Activated CD8-positive, alpha-beta memory T cell treated with anti-CD3 and anti-CD28 coated beads, Interleukin-2, amount 50 U/mL, for 1 hour (primary cell): ENCODE results near the gene CACNA2D1.
"Not testable (repeated sequence)": the region's sequence is repeated elsewhere in the genome, so short reads cannot be mapped to it uniquely, and the experiment has no call there.

ENCODE experiments used
- DNase-seq: peaks from one replicate; pipeline ENCODE4 v3.0.0-alpha.2; 2020; ENCODE audit errors: extremely low read depth

Gene CACNA2D1

DNA sequence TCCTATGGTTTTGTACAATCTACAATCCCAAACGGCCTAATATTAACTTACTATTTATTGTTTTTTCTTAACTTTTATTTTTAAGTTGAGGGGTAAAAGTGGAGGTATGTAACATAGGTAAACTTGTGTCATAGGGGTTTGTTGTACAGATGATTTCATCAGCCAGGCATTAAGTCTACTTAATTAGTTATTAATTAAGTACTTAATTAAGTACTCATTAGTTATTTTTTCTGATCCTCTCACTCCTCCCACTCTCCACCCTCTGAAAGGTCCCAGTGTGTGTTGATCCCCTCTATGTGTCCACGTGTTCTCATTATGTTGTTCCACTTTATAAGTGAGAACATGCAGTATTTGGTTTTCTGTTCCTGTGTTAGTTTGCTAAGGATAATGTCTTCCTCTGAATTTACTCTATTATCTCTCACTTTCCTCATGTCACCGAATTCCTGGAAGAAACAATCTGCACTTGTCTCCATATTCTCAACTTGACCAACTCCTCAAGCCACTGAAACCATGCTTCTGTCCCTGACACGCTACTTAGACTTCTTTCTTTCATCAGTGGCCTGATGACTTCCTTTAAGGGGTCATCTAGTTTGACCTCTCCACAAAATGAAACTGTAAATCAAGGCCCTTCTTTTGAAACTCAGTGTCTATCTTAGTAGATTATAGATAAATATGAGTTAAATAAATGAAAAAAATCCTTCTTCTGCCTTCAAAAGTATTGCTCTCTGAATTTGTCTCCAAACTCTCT, 9.1 kb downstream of the CACNA2D1 start:
- no peak for DNase-seq

DNA sequence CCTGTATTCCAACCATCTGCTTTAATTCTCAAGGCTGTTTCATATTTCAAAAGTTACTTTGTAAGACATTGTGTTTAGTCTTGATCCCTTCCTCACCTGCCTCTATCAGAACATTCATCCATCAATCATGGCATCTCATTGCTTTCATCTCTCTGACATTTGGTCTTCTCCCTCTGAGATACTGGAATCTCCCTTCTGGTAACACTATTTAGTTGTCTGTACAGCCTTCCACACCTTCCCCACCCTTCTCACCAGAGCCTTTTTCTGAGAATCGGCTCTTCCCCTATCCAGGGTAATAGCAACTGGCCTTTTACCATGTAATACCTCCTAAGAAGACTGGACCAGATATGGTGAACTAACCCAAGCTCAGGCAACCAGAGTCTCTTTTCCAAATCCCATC, 10.1 kb downstream of the CACNA2D1 start:
- DNase-seq: no peak

GRCh38 chr7:82432743-82433142, 10.8 kb downstream of the CACNA2D1 start:
- DNase-seq: not testable (repeated sequence)

DNA sequence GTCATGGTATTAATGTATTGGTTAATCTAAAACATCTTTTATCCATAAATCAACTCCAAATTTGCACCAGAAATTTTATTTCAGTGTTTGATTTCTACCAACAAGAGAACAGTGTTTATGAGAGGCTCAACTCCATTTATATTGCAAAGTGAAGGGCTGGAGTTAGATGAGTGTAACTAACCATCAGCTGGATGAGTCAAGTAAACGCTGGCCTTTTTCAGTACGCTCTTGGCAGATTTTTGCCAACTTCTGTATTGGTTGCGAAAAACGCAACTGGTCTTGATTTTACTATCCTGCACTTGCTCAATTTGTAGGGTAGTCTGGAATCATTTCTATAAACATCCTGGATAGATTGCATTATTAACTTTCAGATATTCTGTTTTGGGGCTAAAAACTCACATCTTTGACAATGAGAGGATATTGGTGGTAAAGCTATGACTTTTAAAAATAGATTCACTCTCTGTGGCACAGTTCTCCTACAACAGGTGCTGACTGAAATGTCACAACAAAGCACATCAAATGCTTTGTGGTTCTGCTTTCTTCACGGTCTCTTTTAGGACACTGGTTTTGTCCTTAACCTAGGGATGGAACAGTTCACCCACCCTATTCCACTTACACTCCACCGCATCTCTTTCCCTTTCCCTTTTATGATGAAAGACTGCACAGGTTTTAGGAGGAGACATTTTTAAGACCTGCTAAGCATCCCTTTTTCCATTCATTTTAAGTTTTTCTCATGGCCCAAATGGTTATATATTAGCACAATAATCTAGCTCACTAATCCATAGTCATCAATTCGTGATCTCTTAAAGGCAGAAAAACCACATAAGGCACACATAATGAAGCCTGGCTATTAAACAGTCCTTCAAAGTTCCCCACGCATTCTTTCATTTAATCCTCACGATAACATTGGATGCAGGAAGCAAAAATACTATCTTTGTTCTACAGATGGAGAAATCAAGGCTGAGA, 12.8 kb downstream of the CACNA2D1 start:
- DNase-seq: no peak

DNA sequence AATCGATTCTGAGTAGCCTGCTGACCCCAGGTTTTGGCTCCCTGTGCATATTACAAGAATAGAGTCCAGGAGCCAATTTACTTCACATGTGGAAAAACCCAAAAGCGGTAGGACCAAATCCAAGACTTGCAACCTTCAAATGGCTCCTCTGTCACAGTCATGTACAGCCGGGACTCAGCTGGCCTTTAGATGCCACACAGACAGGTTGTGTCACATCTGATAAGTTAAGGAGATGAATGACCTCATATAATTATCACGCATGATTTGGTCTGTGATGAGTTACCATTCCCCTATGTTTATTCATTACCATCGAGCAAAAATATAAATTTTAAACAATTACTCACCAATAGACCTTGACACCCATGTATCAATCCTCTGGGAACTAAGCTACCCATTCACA, 14.2 kb downstream of the CACNA2D1 start:
- no peak for DNase-seq

- no peak for DNase-seq
These were observed 15.2 kb downstream of the CACNA2D1 start for GRCh38 chr7:82428186-82428961.

DNA sequence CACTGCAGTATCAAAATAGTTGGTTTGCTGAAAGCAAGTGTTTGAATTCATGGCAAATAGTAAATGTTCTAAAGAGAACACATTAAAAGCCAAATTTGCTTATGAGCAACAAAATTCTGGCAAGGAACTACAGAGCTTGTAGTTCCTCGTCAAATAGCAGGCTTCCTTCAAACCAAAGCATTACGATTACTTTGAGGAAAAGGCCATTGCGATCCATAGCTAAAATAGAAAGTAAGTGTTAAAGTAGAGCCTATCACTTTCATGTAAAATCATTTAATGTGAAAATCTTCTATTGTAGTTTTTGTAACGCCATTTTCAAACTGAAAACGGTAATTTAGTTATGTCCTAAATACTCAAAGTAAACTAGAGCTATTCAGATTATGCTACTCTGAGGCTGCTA, 20.1 kb downstream of the CACNA2D1 start:
- DNase-seq: no peak

- no peak for DNase-seq
These were observed 24.4 kb downstream of the CACNA2D1 start for GRCh38 chr7:82419200-82419599.

DNA sequence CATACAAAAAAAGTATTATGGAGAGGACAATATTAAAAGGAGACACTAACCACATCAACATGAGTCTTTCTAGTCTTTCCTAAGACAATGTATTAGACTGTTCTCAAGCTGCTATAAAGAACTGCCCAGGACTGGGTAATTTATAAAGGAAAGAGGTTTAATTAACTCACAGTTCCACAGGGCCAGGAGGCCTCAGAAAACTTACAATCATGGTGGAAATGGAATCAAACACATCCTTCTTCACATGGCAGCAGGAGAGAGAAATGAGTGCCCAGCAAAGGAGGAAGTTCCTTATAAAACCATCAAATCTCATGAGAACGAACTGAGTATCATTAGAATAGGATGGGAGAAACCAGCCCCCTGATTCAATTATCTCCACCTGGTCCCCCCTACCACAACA, 25.7 kb downstream of the CACNA2D1 start:
- no peak for DNase-seq

DNA sequence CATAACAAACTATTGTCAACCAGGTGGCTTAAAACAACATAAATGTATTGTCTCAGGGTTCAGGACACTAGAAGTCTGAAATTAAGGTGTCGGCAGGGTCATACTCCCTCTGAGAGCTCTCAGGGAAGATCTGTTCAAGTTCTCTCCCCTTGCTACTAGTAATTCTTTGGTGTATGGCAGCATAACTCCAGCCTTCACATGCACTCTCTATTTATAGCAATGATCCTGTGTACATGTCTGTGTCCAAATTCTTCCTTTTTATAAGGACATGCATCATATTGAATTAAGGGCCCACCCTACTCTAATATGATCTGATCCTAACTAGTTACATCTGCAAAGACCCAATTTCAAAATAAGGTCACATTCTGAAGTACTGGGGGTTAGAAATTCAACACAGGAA, 27.2 kb downstream of the CACNA2D1 start:
- no peak for DNase-seq

DNA sequence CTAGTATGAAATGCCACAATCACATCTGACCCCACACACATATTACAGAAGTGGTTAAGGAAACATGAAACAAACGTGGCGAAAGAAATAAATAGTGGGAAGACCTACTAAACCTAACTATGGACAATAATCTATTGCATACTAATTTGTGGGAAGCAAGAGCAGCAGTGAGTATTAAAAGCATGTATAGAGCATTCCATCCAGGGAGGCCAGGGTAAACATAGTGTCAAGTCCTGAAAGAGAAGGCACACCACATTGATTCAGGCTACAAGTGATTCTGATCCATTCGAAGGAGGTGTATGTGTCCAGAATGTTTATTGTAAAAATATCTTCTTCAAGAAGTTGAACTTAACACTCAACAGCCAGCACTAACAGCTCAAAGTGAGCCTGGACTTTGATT, 29.2 kb downstream of the CACNA2D1 start:
- DNase-seq: no peak

DNA sequence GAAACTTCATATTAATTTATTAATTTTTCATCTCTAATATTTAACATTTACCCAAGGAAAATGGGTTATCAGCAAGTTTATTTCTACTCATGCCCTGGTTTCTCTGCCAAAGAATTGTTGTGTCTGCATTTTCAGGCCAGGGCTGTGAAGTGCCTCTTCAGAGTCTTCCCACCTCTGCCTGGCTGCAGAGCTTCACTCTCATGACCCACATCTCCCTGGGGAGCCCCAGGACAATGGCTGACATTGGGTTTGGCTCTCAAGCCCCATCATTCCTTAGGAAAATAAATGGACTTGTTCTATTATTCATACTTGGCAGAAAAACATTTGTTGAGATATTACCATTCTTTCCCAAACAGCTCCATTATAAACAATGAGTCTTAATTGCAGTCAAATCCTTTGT, 30.3 kb downstream of the CACNA2D1 start:
- no peak for DNase-seq

- no peak for DNase-seq
These were observed 31.8 kb downstream of the CACNA2D1 start for GRCh38 chr7:82411732-82412131.

- DNase-seq: no peak
These were observed 33.1 kb downstream of the CACNA2D1 start for GRCh38 chr7:82410461-82410860.

DNA sequence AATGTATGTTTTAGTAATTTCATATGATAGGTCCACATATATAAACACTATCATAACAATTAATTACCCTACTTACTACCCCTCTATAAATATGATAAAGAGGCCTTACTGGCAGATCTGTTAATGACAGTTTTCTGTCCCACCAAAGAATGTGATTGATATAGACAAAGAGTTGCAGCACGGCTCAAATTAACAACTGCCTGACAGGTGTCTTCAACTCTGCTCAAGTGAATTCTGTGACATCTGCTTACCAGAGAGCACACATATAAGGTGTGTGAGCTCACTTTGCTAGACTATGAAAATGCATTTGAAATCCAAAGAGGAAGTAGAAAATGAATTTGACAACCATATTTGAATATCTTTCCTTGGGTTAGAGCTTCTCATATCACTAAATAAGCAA, 36.6 kb downstream of the CACNA2D1 start:
- DNase-seq: no peak

GRCh38 chr7:82405301-82405700, 38.3 kb downstream of the CACNA2D1 start:
- no peak for DNase-seq

DNA sequence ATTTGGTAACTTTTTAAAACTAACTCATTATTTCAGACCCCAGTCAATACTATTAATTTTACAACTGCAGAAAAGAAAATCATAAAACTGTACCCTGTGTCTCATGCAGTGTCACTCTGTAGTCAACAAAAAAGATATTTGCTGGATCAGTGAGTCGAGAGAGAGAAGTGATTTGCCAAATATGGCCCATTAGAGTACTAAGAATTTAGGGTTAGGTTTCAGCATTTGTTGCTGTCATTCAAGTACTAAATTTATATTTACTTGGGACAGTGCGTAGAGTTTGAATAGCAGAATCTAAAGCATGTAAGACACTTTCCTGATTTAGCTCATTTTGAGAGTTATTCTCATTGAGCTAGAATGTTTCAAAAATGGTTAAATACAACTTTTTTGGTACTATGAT, 38.9 kb downstream of the CACNA2D1 start:
- no peak for DNase-seq

- DNase-seq: no peak
These were observed 39.5 kb downstream of the CACNA2D1 start for GRCh38 chr7:82404094-82404493.

DNA sequence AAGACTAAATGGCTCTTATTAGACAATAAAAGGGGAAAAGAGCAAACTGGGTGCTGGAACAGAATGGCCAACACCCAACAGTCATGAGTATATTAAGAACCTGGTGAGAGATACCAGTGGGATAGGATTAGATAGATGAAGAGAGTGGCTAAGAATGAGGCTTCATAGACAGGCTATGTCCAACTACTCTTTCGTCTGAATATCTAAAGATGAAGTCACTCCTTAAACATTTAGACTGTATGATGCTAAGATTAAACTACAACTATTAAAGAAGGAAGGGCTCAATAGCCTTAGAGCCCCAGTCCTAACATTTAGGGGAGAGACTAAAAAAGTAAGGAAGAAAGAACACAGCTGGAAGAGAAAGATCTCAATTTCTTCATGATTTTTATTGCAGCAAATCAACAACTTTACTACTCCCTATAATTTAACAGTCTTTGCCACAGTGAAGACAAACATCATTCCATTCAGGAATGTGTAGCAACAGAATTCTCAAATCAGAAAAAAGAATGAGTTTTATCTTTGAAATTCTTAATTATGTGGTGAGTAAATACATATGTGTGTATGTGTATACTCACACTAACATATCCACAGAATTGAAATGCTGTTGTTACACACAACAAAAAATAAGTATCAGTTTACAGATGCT, 45.6 kb downstream of the CACNA2D1 start:
- DNase-seq: no peak

DNA sequence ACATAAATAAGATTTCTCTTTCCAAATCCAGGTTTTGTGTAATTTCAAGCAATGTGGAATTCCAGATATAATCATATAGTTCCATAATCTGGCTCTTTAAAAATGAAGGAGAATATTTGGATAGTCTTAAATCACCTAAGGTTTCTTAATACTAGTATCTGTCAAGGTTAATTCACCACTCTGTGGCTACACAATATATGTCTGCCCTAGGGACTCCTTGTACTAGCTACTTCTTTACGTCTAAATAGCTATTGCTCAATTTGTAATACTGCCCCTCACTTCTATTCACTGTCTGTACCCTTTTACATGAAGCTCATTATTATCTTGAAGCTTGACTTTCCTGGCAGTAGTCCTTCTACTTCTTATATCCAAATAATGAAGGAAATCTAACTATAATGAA, 47.2 kb downstream of the CACNA2D1 start:
- DNase-seq: no peak

DNA sequence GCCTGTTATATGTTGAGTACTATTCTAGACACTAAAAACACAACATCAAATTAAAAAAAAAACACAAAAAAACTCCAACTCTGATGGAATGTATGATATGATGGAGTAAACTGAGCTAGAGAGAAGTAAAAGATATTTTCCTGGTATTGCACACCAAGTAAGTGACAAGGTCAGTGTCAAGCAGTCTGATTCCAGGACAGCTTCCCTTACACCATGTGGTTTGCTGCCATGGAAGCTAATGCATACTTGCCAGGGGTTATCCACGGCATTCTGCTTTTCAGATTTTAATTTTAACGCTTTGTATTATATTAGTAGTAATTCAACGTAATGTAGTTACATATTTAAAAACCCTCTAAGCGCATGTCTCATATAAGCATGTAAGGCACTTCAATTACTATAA, 48.4 kb downstream of the CACNA2D1 start:
- no peak for DNase-seq

DNA sequence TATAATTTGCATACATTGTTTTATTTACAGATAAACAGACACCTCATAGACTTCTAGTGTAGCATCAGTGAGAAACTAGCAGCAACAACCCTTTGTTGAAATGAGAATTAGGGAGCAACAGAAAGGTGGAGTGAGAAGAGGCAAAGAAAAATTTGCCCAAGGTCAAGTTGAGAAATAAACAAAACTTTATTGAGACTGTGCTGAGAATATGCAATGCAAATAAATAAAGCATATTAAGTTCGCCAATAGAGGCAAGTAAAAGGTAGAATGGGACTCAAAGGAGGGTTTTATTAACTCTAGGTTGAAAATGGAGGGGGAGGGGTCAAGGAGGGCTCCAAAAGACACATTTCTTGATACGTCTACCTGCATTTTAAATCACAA, 49.7 kb downstream of the CACNA2D1 start:
- no peak for DNase-seq
